ENCODE measurements around the gene ADARB2.

DNA sequence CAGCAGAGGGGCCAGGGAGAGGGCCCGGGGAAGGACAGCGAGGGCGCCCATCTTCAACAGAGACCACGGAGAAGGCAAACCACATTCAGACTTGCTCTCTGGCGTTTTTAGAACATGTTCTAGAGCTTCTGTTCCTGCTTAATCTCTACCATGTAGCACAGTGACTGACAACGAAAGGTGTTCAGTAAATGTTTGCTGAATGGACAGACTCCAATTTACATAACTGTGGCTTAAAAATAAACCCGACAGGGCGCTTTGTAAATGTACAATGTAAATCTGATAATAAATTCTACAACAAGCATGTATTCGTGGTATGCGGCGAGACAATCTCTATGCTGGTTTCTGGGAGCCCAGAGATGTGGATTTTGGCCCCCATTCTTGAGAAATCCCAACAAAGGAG, 10.5 kb downstream of the ADARB2 start:
- no peak for TF ChIP-seq POLR2A (IDR thresholded peaks at IDR 0.05)
- TF ChIP-seq POLR2AphosphoS5 (IDR thresholded peaks at IDR 0.05) = no peak
- no peak for TF ChIP-seq EP300 (IDR thresholded peaks at IDR 0.05)
